GM12801 (cell line): Measurements from ENCODE around the gene TNFSF13.

Experiments used
- TF ChIP-seq, protein P1 (sequence below): IDR thresholded peaks from one replicate; pipeline ENCODE4 v1.5.1; 2011; ENCODE audit warnings: control low read depth; ENCODE audit not compliant: insufficient read length; ENCODE audit errors: extremely low read depth

TNFSF13 gene

DNA sequence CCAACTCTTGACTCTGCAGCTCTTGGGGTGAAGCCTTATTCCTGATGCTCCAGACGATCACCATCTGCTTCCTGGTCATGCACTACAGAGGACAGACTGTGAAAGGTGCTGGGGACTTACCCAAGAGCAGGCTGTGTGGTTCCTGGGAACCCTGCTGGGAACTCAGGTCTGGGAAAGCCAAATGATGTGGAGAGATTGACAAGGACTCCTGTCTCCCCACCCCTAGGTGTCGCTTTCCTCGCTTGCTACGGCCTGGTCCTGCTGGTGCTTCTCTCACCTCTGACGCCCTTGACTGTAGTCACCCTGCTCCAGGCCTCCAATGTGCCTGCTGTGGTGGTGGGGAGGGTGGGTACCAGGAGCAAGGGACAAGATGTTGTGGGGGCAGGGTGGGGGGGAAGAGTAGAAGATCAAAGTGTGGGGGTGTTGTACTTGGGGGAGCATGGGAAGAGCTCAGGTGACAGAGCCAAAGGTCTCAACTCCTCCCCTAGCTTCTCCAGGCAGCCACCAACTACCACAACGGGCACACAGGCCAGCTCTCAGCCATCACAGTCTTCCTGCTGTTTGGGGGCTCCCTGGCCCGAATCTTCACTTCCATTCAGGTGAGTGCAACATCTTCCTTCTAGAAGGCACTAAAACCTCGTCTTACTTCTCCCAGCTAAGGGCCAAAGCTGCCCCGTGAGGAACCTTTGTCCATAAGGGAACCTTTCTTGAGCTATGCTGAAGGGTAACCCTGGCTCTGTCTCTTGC, 28.3 kb downstream of the TNFSF13 start:
- TF ChIP-seq, protein P1, sequence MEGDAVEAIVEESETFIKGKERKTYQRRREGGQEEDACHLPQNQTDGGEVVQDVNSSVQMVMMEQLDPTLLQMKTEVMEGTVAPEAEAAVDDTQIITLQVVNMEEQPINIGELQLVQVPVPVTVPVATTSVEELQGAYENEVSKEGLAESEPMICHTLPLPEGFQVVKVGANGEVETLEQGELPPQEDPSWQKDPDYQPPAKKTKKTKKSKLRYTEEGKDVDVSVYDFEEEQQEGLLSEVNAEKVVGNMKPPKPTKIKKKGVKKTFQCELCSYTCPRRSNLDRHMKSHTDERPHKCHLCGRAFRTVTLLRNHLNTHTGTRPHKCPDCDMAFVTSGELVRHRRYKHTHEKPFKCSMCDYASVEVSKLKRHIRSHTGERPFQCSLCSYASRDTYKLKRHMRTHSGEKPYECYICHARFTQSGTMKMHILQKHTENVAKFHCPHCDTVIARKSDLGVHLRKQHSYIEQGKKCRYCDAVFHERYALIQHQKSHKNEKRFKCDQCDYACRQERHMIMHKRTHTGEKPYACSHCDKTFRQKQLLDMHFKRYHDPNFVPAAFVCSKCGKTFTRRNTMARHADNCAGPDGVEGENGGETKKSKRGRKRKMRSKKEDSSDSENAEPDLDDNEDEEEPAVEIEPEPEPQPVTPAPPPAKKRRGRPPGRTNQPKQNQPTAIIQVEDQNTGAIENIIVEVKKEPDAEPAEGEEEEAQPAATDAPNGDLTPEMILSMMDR = no peak

DNA sequence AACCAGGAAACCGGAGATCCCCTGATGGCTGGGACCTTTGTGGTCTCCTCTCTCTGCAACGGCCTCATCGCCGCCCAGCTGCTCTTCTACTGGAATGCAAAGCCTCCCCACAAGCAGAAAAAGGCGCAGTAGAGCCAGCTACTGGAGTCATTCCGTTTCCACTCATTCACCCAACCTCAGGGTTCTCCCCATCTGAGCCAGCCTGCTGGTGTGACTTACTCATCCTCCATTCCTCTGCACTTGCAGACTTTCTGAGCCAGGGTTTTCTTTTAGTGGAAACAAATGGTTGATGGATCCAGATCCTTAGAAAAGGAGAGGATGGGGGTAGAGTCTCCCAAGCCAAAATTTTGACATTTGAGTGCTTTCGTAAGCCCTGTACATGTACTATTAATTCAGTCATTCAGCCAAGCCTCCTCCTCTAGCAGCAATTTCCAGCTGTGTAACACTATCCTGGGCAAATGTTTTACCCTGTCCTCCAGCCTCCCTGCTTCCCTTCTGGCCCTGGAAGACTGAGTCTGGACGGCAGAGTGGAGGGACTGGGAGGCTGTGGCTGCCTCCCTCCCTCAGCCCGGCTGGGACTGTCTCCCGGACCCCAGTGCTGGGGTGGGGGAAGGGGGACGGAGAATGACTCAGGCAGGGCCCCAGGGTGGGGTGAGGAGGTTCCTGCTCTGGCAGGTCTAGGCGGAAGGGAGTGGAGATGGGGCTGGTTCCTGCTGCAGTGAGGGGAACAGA, 29.0 kb downstream of the TNFSF13 start:
- TF ChIP-seq, protein P1 = no peak

DNA sequence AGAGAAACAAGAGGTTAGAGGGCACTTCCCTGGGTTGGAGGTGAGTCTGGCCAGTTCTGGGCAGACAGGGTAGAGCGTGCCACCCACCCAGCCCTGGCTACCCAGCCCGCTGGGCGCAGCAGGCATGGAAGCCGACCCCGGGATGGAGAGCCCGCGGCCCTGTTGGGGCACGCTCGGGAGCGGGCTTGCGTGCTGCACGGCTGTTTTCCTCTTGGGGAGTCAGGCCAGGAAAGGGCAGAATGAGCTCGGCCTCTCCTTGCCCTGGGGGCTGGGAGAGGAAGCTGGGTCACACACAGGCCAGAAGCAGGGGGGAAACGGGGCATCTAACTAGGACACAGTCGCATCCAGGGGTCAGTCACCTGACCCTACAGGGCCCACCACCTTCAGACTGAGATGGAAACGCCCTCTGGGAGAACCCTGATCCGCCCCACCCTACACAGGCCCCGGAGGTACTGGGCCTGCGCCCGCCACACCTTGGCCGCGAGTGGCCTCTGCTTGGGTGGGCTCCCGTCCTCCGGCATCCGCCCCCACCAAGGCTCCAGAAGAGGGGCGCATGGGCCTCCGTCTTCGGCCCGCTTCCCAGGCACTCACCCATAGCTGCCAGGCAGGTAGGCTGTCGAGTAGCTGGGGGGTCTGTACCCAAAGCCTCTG, 30.1 kb downstream of the TNFSF13 start:
- TF ChIP-seq, protein P1 = no peak

DNA sequence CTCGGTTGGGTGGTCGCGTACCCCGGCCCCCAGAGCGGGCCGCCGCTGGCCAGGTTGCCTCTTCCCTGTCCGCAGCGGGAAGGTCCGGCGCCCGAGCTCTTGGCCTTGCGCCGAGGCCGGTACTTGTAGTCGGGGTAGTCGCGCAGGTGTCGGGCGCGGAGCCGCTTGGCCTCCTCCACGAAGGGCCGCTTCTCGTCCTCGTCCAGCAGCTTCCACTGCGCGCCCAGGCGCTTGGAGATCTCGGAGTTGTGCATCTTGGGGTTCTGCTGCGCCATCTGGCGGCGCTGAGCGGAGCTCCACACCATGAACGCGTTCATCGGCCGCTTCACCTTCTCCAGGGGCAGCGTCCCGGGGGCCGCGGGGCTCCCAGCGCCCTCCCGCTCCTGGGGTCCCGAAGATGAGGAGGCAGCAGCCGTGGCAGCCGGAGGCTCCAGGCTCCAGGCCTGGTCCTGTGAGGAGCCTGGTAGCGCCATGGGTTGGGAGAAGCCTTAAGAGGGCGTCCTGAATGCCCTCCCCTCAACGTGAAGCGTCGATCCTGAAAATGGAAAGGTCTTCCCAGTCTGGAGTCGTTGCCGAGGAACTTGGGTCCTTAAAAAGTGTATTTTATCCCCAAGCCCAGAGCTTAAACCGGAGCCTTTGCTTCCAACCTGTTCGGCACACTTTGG, 30.8 kb downstream of the TNFSF13 start:
- TF ChIP-seq, protein P1 = no peak

DNA sequence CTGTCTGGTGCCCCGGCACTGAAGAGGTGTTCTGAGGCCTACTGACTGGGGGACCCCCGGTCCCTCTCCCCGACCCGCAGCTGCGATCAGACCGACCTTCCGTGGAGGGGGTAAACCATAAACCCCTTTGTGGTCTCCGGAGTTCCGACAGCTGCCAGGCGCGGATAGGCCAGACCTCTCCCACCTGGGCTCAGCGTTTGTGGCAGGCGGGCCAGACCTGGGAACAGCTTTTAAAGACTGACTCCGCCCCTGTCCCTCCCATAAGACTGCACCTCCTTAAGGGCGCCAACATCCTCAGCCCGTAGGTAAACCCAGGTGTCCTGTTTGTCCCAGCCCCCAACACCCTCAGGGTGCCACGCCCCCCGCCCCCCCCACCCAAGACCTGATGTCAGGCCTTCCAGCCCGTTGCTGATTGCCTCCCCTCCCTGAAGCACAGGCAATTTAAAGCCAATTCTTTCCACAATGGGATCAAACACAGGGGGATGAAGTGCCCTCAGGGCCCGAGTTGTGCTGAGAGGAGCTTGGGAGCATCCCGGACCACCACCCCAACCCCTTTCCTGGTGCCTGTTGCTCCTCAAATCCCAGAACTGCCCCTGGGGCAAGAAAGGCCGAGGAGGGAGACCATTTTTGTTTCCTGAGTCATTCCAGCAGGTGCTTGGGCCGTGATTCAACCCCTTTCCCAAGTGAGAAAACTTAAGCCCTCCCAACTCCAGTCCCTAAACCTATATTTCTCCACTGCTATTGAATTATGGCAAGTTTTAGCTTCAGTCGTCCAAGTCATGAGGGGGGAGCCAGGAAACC, 31.5 kb downstream of the TNFSF13 start, which contains the start of gene SOX15:
Gene SOX15, minus strand, starts transcription at position 204 of the 801 bp plus-strand sequence. CDS start 418 bp downstream, outside the sequence.
- TF ChIP-seq, protein P1 = no peak

DNA sequence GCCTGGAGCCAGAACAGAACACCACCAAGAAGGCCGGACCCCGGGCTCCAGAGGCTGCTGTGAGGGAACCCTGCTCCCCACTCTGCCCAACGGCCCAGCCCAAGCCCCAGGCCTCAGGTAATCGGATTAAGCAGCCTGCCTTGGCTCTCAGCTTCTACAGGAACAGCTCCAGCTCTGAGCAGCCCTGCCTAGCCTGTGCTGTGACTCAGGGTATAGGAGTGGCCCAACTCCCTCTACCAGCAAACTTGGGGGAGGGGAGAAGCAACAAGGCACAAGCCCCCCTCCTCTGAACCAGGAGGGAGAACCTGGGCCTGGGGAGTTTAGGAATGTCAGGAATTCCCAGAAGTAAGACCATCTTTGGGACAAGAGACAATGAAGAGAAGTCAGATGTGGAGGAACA, 32.2 kb downstream of the TNFSF13 start:
- TF ChIP-seq, protein P1 = no peak
